Epithelial cell of proximal tubule (primary cell): Measurements from ENCODE around the gene ZAR1. TPM values are rescaled to one million over a fixed set of nuclear protein-coding genes. Genes with fewer than 3 reads are reported as not detected.

Experiments used
- DNase-seq: peaks from one replicate; pipeline ENCODE4 v3.0.0-alpha.2; 2011; ENCODE audit warnings: low read depth
- H3K4me3 ChIP-seq: 2 replicates; pipeline ENCODE4 v1.5.1; 2011; ENCODE audit warnings: low read depth, mild to moderate bottlenecking, low read length
- total RNA-seq: library from RNA; depleted of rRNA; stranded (reverse); fragments of >200 nt; gene quantifications from 2 replicates; pipeline ENCODE4 v1.2.3, GENCODE V29; 2015
- TF ChIP-seq, protein P1 (sequence below): conservative IDR thresholded peaks from 2 replicates; pipeline ENCODE4 v1.5.1; 2012; ENCODE audit warnings: low read depth, mild to moderate bottlenecking, low read length

The ZAR1 gene
- total RNA-seq, 1 donor from 2014 or later = 0.23 TPM

DNA sequence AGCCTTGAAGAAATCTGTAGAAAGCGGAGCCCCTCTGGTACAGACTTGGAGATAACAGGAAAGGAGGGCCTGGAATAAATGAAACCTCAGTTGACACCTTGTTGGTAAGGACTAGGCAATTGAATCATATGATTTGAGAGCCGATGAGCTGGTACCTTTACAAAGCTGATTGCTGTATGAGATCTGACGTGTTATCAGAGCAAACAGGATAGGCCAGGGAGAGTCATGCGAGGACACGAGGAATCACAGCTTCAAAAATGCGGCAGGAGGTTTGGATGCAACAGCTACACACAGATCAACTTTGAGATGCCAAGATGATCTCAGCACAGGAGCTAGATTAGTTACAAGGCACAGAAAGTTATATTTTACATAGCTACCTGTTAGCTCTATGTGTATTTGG is 14.3 kb upstream of the ZAR1 start:
- DNase-seq = no peak
- TF ChIP-seq, protein P1, sequence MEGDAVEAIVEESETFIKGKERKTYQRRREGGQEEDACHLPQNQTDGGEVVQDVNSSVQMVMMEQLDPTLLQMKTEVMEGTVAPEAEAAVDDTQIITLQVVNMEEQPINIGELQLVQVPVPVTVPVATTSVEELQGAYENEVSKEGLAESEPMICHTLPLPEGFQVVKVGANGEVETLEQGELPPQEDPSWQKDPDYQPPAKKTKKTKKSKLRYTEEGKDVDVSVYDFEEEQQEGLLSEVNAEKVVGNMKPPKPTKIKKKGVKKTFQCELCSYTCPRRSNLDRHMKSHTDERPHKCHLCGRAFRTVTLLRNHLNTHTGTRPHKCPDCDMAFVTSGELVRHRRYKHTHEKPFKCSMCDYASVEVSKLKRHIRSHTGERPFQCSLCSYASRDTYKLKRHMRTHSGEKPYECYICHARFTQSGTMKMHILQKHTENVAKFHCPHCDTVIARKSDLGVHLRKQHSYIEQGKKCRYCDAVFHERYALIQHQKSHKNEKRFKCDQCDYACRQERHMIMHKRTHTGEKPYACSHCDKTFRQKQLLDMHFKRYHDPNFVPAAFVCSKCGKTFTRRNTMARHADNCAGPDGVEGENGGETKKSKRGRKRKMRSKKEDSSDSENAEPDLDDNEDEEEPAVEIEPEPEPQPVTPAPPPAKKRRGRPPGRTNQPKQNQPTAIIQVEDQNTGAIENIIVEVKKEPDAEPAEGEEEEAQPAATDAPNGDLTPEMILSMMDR = no peak
- no peak overlapping the region for H3K4me3 ChIP-seq

DNA sequence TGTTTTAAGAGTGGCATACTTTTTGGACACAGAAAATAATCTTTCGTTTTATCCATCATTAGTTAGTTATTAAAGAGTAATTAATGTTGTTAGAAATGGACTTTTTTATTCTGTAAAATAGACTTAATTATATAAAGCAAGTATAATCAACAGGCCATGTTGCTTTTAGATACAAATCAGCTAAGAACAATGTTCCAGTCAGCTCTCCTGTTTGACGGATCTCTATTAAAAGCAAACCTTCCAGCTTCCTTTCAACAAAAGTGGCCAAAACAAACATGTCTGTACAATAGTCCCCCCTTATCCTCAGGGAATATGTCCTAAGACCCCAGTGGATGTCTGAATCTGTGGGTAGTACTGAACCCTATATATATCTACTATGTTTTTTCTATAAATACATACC is 11.8 kb upstream of the ZAR1 start:
- TF ChIP-seq, protein P1 = no peak
- no peak for DNase-seq
- no peak overlapping the region for H3K4me3 ChIP-seq

DNA sequence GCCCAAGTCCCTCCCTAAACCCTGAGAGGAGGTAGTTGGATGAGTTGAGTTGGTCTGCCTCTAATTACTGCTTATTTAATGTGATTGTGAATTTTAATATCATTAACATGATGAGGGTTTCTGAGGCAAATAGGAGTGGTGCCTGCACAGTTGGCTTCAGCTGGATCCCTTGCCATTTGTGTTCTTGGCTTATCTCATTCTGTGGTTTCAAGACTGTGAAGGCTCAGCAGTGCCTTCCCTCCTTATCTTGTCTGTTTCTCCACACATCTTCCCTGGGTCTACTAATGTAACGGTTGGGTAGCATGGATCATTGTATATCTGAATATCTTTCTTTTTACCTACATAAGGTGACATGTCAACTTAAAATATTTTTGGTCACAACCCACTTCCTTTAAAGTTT is 8.5 kb upstream of the ZAR1 start:
- TF ChIP-seq, protein P1 = no peak
- DNase-seq = no peak
- H3K4me3 ChIP-seq = no peak overlapping the region

DNA sequence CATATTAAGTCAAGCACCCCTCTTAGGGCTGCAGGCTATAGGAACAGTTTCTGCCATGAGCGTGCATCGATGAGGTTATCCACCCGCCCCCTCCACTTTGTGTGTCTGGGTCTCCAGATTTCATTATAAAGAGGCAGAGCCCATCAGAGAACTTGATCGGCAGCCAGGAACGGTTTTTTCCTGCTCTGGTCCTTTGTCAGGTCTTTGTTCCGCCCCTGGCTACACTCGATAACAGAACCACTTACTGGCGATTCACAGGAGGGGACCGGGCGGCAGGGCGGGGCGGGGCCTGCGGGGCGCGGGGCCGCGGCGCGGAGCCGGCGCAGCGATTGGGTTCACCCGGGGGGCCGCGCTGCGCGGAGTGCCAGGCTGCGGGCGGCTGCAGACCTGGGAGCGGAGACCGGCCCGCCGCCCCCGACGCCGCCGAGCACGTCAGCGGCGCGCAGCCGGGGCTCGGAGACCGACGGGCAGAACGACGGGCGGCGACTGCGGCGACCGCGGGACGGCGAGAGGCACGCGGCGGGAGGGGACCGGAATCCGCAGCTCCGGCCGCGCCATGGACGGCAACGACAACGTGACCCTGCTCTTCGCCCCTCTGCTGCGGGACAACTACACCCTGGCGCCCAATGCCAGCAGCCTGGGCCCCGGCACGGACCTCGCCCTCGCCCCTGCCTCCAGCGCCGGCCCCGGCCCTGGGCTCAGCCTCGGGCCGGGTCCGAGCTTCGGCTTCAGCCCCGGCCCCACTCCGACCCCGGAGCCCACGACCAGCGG is 6.9 kb upstream of the ZAR1 start, which contains the start of gene SLC10A4:
Gene SLC10A4 (plus strand): TSS at position 338 of the 771 bp plus-strand sequence. CDS start 219 bp downstream, at position 557.
- no peak for DNase-seq
- H3K4me3 ChIP-seq = no peak within 1 kb of the TSS
- TF ChIP-seq, protein P1 = no peak

DNA sequence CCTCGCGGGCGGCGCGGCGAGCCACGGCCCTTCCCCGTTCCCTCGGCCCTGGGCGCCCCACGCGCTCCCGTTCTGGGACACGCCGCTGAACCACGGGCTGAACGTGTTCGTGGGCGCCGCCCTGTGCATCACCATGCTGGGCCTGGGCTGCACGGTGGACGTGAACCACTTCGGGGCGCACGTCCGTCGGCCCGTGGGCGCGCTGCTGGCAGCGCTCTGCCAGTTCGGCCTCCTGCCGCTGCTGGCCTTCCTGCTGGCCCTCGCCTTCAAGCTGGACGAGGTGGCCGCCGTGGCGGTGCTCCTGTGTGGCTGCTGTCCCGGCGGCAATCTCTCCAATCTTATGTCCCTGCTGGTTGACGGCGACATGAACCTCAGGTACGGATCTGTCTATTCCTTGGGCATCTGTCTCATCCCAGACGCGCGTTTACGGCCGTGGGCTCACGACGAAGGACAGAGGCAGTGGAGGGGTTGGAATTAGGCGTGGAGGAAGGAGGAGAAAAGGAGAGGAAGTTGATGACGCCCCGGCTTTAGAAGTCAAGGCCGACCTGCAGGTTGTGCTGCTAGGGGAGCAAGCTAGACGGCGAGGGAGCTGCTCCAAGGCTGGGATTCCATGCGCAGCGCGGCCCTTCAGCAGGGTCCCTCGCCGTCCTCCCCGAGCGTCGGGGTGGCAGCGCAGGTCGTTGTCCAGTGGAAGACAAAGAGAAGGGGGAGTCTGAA is 6.1 kb upstream of the ZAR1 start:
- DNase-seq = no peak
- no peak overlapping the region for H3K4me3 ChIP-seq
- TF ChIP-seq, protein P1 = no peak

DNA sequence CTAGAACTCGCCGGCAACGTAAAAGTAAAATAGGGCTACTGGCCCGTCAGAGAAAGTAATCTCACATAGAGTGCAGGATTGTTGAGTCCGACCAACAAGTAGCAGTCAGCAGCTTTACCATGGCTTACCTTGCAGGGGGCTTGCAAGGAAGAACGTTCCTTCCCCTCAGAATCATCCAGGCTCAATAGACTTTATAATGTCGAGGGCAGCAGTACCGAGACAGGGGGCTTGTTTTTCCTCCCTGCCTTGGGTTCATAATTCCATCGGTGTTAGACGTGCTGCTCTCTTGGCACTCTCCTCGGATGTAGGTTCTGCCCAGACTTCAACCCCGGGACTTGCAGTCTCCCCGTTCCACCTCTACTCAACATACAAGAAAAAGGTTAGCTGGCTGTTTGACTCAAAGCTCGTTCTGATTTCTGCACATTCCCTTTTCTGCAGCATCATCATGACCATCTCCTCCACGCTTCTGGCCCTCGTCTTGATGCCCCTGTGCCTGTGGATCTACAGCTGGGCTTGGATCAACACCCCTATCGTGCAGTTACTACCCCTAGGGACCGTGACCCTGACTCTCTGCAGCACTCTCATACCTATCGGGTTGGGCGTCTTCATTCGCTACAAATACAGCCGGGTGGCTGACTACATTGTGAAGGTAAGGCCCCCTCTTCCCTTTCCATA is 5.4 kb upstream of the ZAR1 start:
- TF ChIP-seq, protein P1 = no peak
- H3K4me3 ChIP-seq = no peak overlapping the region
- DNase-seq = no peak
